RPMI7951 (cell line): ENCODE results near the gene SPAST. TPM values are rescaled to one million over a fixed set of nuclear protein-coding genes. Genes with fewer than 3 reads are reported as not detected.
A peak's percentile ranks its signal among the peaks of the same experiment; 100 is the strongest.
"Not testable (repeated sequence)": the region's sequence is repeated elsewhere in the genome, so short reads cannot be mapped to it uniquely, and the experiment has no call there.

ENCODE experiments used
- DNase-seq: peaks from one replicate; pipeline ENCODE4 v3.0.0-alpha.2; 2012; ENCODE audit warnings: low read depth
- total RNA-seq: library from RNA; depleted of rRNA; stranded (reverse); fragments of >200 nt; shearing (Covaris generic); gene quantifications from 2 replicates; pipeline ENCODE4 v1.2.3, GENCODE V29; 2014; rRNA removed

SPAST gene
- total RNA-seq, 1 experiment from 2014 or later, result 23.6 TPM

DNA sequence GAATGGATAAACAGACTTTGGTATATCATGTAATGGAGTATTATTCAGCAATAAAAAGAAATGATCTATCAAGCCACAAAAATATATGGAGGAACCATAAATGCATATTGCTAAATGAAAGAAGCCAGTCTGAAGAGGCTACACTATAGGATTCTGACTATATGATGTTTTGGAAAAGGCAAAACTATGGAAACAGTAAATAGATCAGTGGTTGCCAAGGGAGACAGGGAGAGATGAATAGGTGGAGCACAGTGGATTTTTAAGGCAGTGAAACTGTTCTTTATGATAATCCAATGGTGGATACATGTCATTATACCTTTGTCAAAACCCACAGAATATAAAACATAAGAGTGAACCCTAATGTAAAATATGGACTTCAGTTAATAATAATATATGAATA, 61.3 kb downstream of the SPAST start:
- DNase-seq, result no peak

DNA sequence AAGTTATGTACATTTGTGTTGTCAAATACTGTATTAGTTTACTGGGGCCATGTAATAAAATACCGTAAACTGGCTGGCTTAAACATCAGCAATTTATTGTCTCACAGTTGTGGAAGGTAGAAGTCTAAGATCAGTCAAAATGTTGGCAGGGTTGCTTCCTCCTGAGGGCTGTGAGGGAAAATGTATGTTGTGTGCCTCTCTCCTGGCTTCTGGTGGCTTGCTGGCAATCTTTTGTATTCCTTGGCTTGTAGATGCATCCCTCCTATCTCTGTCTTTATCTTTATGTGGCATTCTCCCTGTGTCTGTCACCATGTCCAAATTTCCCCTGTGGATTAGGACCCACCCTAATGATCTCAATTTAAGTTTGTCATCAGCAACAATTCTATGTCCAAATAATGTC, 65.3 kb downstream of the SPAST start:
- no peak for DNase-seq

- DNase-seq, result no peak
Observed at GRCh38 chr2:32129086-32129485, 65.7 kb downstream of the SPAST start.

DNA sequence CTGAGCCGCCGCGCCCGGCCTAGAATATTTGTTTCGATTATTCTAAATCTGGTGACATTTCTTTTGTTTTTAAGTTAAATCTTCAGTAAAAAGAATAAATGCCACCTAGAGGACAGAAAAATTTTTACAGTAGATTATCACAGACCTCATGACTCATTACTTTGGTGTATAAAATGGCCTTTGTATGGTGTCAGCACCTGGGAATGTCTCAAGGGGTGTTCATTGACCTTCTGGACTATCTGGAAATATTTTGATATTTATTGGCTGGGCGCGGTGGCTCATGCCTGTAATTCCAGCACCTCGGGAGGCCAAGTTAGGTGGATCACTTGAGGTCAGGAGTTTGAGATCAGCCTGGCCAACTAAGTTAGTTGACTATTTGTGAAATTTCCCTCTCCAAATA, 72.1 kb downstream of the SPAST start:
- DNase-seq, result peak; percentile 79

GRCh38 chr2:32136097-32136496, 72.7 kb downstream of the SPAST start:
- no peak for DNase-seq

- not testable (repeated sequence) for DNase-seq
Observed at GRCh38 chr2:32151544-32151943, 88.2 kb downstream of the SPAST start.

- DNase-seq, result no peak
Observed at GRCh38 chr2:32159678-32160077, 96.3 kb downstream of the SPAST start.

DNA sequence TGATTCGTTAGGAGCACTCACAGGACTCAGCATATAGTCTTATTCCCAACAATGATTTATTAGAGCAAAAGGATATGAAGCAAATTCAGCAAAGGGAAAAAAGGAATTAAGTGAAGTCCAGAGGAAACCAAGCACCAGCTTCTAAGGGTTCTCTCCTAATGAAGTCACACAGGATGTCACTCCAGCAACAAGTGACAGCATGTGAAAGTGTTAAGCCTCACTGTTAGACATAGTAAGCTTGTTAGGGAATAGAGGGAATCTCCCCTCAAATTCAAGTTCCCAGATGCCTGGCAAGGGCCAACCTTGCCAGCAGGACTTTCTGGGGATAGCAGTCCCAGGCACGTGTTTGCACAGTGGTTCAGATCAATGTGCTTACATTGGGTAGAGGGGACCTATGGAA, 97.9 kb downstream of the SPAST start:
- no peak for DNase-seq

DNA sequence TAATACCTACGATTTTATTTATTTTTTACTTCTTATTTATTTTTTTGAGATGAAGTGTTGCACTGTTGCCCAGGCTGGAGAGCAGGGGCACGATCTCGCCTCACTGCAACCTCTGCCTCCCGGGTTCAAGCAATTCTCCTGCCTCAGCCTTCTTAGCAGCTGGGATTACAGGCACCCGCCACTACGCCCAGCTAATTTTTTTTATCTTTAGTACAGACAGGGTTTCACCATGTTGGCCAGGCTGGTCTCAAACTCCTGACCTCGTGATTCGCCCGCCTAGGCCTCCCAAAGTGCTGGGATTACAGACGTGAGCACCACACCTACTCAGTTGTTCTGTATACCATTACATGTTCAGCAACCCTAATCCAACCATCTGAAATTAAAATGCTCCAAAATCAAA, 100.9 kb downstream of the SPAST start:
- DNase-seq, result not testable (repeated sequence)

GRCh38 chr2:32165027-32165347, 101.6 kb downstream of the SPAST start:
- peak; percentile 8 for DNase-seq

- DNase-seq, result no peak
Observed at GRCh38 chr2:32166115-32166574, 102.8 kb downstream of the SPAST start.

DNA sequence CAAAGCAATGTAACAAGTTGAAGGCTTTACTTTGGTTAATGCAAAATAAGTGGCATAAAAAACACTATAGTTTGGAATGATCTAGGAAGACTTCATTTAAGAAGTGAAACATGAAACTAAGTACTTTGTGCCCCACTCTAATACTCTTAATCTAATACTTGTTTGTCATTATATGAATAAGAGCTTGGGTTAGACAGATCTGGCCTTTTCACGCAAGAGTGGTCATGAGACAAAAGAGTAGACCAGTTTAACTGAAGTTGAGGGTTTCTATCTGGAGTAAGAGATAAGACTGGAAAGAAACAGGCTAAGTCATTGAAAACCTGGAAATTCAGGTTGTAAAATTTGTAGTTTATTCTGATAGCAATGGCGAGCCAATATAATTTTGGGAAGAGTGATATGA, 105.2 kb downstream of the SPAST start:
- DNase-seq, result no peak

DNA sequence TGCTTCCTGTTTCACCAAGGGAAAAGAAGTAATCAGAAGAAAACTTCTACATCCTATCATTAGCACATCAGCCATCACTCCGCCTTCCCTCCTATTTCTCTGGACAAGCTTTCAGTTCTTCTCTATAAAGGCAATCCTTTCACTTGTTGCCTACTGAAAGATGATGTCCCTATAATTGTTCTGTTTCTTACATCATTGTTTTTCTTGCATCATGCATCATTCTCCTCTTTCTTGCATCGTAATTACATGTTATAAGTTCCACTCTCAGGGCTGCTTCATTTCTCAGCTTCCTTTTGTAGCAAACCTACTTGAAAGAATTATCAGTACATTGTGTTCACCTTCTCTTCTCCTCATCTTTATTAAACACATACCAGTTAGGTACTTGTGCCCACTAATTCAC, 109.5 kb downstream of the SPAST start:
- no peak for DNase-seq

DNA sequence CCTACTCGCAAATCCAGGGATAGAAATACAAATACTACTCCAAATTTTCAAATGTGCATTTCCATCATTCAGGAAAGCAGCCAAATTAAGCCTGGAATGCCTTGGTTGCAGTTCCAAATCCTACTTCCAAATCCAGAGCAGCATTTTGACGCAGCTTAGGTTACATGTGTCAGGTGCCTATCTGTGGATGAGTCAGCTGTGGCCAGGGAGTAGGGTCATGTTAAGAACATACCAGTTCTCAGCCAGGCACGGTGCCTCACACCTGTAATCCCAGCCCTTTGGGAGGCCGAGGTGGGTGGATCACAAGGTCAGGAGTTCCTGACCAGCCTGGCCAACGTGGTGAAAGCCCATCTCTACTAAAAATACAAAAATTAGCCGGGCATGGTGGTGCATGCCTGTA, 119.3 kb downstream of the SPAST start:
- no peak for DNase-seq

DNA sequence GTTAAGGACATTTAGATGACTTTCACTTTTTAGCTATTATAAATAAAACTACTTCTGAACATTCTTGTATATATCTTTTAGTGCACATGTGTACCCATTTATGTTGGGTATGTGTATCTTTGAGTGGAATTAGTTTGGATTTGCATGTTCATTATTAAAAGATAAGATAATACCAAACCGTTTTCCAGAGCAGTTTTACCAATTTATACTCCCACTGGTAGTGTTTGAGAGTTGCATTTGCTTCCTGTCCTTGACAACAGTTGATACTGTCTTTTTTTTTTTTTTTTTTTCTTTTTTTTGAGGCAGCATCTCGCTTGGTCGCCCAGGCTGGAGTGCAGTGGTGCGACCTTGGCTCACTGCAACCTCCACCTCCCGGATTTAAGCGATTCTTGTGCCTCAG, 125.7 kb downstream of the SPAST start:
- DNase-seq, result no peak

- no peak for DNase-seq
Observed at GRCh38 chr2:32192418-32192817, 129.1 kb downstream of the SPAST start.

- no peak for DNase-seq
Observed at GRCh38 chr2:32200814-32201213, 137.5 kb downstream of the SPAST start.

DNA sequence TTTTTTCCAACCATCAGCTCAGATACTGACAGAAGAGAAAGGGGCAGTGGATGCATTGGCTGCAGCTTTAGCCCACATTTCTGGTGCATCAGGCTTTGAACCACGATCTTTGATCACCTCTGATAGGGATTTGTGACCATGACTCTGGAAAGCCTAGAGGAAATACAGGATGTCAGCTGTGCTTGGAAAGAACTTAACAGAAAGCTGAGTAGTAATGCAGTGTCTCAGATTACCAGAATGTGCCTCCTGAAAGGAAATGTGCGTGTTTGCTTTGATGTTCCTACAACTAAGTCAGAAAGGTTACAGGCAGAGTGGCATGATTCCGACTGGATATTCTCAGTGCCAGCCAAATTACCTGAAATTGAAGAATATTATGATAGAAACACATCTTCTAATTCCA, 140.1 kb downstream of the SPAST start:
- DNase-seq, result not testable (repeated sequence)

Other genes with a start within 250 kb of the SPAST start
- gene MEMO1, start 52.5 kb upstream of the SPAST start, total RNA-seq, result 74.3 and 78.6 TPM in 2 replicates
- 149 and 158 TPM in 2 replicates for gene DPY30, start 23.8 kb upstream of the SPAST start, total RNA-seq
- 28.8 and 34.1 TPM in 2 replicates for gene SLC30A6, start 102.3 kb downstream of the SPAST start, total RNA-seq
- gene NLRC4, start 201.3 kb downstream of the SPAST start, total RNA-seq, result not detected in 2 replicates
- 38.0 and 39.0 TPM in 2 replicates for gene YIPF4, start 214.3 kb downstream of the SPAST start, total RNA-seq